Adipose tissue (tissue), 3 donors: ENCODE data around the gene NXT1. TPM values are rescaled to one million over a fixed set of nuclear protein-coding genes. Genes with fewer than 3 reads are reported as not detected.

Experiments
- H3K27ac ChIP-seq: one replicate; pipeline ENCODE4 v1.5.1; 2013; ENCODE audit warnings: low read depth, low read length
- WGBS, 3 donors: extraction: QIAGEN DNeasy Blood & Tissue Kit; methylation state at CpG; one replicate each; pipeline ENCODE4 v1.1.7; 2013; 5-methylcytosine and 5-hydroxymethylcytosine counted together
- polyA plus RNA-seq, 3 donors: library from polyadenylated mRNA; stranded (reverse); fragments of 200-250 nt; gene quantifications; one replicate each; pipeline ENCODE4 v1.2.3, GENCODE V29; 2013
- donor health status: healthy with polysubstance abuse.
- donor health status: Bipolar disorder and iron deficiency.
- donor health status: healthy.

The NXT1 gene
- polyA plus RNA-seq, 3 donors = 9.8 to 38.8 (median 27.1) TPM

DNA sequence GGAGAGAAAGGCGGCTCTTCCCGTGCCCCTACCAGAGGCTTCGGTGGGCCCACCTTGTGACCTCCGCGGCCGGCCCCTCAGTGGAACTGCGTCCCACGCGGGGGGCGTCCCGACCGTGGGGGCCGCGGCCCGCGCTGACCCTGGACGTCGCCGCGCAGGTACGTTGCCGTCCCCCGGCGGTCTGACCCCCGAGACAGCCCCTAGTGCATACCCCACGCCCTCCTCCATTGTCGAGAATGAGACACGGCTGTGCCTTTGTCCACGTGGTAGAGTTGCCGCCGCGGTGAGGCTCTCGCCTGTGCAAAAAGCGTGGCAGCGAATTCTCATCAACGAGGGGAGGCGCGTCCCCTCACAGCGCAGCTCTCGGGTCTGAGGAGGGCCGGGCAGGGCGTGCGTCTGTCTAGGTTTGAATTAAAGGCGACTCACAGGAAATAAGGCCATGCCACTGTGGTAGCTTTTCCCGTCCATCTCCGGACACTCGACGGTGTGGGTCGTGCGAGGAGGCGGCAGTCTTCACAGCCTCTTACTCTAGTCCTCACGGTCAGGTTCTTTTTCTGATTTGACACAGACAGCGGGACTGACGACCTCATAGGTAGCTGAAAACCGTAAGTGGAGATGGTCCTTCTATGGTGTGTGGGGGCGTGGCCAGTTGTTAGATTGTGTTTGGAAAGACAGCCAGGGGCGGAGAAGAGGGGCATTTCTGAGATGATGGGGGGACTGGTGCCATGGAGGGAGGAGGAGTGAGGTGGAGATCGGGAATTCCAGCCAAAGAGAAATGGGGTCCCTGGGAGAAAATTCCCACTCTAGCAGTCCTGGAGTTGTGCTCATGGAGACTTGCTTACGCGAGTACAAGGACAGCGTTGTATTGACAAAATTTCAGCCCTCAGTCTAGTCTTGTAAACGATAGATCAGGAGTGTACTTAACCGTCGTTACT lies 580 bp downstream of the NXT1 start:
- WGBS, 3 donors = 1 to 3% (median 2%) methylated on average over 59 to 64 of the region's 64 CpGs
- H3K27ac ChIP-seq = peak overlapping the region; percentile 73

DNA sequence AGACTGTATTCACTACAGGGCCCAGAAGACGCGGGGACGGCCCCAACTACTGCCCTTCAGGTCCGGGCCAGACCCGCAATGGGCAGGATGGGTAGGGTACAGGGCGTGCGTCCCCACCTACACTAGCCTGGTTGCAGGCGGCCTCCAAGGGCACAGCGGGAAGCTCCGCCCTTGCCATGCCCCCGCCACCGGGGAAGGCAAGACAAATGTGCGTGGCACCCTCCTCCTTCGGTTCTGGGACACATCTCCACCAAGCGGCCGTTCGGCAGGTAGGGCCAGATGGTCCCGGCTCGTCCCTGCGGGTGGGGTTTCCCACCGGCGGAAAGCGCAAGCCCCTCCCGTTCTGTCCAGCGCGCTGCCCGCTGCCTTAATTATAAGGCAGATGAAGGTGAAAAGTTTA lies 5.6 kb downstream of the NXT1 start:
- no peak overlapping the region for H3K27ac ChIP-seq
- 69 to 81% (median 78%) methylated on average over 27 of the region's 27 CpGs for WGBS, 3 donors

DNA sequence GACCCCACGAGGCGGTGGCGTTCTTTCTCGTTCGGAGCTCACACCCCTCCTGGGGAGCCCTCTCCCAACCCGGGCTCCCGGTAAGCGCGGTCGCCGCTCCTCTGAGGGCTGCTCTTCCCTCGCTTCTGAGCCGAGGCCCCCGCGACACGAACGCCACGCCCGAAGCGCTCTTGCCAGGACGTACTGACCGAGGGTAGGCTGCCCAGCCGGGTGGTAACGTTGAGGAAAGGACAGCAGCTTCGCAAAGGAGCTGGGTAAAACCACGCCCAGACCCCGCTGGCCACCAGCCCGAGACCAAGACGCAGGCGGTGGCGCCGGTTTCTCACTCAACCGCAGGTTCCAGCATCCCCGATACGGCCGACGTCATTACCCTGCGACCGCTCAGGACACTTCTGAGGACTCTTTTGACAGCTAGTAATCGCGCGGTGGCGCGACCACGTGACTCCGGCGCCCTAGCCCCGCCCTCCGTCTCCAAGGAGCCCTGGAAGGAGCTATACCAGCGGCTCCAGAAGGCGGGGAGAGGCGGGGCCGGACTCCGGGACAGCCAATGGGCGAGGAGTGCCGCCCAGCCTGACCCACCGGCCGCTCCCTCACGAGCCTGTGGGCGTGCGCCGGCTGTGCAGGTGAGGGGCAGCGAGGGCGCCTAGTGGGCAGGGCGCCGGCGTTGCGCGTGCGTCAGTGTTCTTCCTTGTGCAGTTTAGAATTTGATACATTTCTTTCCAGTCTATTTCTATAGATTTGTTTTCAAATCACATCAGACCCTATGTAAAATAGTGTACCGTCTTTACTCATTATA lies 7.4 kb downstream of the NXT1 start:
- WGBS, 3 donors = 0 to 1% (median 1%) methylated on average over 65 to 71 of the region's 71 CpGs
- H3K27ac ChIP-seq = peak overlapping the region; percentile 76

DNA sequence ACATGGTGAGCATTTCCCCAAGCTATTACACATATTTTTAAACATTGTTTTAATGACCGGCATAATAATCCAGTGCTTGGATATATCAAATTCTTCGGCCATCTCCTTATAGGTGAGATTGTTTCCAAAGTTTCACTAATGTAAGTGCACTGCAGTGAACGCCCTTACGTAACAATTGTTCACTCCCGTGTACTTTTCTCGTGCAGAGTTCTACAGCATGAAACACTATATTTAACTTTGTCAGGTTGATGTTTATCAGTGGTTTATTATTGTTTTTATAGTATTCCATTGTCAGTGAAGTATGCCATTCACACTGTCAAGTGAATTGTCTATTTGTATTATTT lies 7.9 kb downstream of the NXT1 start:
- H3K27ac ChIP-seq = no peak overlapping the region
- 13 to 28% (median 22%) methylated on average over 6 of the region's 6 CpGs for WGBS, 3 donors

DNA sequence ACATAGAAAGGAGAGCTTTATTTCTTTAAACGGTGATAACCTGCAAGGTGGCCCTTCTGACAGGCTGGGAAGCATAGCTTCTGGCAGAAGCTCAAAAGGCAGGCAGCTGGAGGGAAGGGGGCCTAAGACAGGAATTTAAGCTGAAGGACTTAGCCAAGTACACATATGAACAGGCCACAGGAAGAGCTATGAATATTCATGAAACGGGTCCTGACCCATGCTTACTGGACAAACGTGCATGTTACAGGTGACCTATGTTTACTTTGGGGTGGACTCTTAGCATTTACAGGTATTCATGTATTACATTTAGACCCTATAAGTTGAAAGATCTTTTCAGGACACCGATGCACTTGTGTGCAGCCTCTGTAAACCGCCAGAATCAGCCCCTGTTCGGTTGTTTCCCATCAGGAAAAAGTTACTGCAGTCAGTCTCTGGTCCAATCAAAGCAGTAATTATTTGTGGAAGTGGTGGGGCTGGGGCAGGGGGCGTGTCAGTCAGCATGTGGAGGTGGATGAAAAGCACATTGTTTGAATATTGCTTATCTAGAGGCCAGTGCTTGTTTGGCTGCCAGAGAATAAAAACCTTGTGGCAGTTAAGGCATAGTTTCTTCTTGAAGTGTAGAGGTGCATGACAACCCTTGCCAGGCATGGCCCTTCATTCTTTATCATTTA lies 8.5 kb downstream of the NXT1 start:
- no peak overlapping the region for H3K27ac ChIP-seq
- WGBS, 3 donors = 19 to 73% (median 73%) methylated on average over 7 of the region's 7 CpGs

DNA sequence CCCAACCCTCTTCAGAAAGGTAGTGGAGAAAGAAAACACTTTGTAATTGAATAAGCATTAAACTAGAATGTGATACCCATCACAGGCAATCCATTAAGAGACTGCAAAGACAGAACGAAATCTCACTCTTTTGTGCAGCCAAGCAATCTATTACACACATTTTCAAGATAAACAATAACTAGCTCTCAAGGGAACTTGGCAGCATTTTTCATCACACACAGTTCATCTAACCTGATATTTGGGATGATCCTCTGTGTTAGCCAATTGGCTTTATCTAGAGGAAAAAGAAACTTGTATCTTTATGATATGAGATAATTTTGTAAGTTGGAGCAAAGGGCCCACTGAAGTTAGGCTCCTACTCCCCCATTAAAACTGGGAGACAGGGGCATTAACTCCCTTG lies 9.9 kb downstream of the NXT1 start:
- H3K27ac ChIP-seq = no peak overlapping the region
- WGBS, 3 donors = 21 to 67% (median 50%) methylated on average over 1 of the region's 1 CpG

DNA sequence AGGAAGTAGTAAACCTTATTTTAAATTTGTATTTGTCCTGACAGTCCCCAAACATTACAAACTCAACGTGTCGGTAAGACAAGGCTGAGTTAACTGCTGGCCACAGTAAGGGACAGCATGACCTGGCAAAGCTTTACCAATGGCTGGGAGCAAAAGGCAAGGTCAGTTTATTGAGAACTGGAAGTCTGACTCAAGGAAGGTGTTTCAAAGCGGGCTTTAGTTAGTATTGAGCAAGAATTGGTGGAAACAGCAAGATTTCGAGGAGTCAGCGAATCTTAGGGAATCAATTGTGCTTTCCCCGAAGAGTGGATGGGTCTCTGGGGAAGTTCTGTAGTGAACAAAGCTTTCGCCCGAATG lies 10.5 kb downstream of the NXT1 start:
- H3K27ac ChIP-seq = peak overlapping the region; percentile 99
- 0 to 3% (median 0%) methylated on average over 8 of the region's 8 CpGs for WGBS, 3 donors

DNA sequence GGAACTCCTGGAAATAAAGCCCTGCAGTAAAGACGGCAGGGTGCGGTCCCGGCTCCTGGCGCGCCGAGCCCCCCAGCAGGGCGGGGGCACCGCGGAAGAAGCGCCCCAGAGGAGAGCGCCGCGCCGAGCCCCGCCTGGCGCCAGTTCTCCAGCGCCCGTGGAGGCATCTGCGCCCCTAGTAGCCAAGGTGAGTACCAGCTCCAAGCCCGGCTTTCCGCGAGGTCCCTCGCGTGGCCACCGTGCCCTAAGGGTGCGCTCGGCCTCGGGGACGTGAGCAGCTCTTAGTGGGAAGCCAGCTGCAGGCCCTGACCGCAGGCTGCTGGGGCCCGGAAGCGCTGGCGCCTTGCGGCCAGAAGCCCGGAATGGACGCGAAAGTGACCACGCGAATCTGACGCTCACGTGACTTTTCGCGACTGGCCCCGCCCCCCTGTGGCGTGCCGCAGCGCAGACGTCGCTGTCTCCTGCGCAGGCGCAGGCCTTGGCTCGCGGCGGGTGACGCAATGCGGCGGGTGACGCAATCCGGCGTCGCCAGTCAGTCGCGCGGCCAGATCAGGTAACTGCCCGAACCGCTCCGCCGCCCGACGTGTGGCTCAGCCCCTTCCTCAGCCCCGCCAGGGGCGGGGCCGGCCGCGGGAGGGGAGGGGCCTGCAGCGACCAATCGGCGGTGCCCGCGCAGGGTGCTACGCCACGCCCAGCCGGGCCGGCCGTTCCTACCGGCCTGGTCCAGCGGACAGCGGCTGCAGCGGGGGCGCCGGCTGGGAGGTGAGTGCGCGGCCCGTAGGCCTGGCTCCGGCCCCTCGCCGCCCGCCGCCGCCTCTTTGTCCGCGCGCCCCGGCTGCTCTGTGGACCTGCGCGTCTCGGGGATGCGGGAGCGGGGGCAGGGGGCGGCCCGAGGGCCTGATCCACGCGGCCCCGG lies 11.1 kb downstream of the NXT1 start, which contains the start of gene GZF1:
Gene GZF1 (plus strand): TSS at position 707 of the 916 bp plus-strand sequence. CDS start 2,202 bp downstream, outside the sequence.
- 0 to 1% (median 1%) methylated on average over 73 to 113 of the region's 114 CpGs for WGBS, 3 donors
- H3K27ac ChIP-seq = peak within 1 kb of the TSS; percentile 99

DNA sequence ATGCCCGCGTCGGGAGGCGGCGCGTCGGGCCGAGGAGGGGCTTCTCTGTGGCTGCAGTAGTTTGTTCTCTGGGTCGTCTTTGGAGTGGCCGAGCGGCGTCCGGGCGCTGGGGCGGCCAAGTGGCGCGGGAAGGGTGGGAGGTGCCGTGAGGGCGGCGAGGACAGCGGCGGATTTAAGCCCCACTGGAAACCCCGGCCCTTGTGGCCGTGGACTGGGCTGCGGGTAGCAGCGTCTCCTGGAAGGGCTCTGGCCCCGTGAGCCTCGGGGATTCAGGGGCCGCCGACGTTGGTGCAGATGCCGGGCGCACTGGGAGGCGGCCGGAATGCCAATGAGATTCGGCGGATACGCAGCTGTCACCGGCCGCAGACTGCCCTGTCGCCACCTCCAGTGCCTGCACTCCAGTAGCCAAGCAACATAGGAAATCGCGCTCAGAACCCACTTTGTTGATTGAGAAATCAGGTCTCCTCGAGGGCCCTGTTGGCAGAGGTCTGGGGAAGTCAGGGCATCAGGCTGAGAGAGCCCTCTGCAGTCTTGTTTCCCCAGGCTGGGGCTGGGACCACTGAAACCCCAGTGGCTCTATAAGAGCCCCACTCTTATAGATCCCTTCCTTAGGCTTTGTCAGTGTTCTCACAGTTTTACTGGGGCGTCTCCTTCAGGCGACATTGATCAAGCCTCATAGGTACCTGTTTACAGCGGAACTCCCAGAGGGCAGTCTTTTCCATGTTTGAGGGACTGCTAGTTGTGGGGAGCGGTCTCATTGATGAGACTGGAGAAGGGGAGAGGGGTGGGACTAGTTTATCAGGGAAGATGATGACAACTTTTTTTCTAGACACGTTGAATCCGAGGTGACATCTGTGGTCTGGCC lies 12.0 kb downstream of the NXT1 start:
- H3K27ac ChIP-seq = peak overlapping the region; percentile 77
- 2 to 5% (median 4%) methylated on average over 46 to 50 of the region's 50 CpGs for WGBS, 3 donors

DNA sequence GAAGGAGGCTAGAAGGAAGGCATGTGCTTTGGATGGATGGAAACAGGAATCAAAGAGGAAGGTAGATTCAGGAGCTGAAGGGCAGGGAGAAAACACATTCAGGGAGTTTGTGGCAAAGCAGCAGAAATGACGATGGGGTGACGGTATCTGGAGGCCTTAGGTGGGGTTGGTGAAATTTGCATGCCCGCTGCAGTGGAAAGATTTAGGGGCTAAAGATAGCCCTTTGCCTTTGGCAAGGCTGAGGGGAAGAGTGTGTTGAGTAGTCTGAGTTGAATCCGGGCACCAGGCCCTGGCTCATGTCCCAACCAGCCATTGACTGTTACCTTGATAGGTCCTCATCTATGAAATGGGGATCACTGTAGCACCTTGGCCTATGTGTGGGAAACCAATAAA lies 12.7 kb downstream of the NXT1 start:
- WGBS, 3 donors = 57 to 74% (median 60%) methylated on average over 4 of the region's 4 CpGs
- H3K27ac ChIP-seq = no peak overlapping the region

DNA sequence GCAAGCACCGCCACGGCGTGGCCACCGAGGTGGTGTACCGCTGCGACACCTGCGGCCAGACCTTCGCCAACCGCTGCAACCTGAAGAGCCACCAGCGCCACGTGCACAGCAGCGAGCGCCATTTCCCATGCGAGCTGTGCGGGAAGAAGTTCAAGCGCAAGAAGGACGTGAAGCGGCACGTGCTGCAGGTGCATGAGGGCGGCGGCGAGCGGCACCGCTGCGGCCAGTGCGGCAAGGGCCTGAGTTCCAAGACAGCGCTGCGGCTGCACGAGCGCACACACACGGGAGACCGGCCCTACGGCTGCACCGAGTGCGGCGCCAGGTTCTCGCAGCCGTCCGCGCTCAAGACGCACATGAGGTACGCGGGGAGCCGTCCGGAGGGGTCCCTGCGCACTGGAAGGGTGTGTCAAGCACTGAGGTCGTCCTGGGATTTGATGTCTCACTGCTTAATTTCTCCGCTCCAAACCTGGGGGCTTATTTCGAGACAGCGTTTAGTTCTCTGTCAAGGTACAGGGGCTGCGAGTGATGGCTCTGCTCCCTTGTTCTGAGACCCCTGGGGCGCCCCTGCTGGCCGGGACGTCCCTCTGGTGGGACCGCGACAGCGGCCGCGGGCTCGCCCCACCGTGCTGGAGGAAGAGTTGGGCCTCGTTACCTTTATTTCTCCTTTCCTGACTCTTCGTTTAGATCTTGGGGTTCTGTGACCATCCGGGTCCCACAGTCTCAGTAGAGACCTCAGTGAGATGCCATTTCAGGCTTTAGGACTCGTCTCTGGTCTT lies 15.0 kb downstream of the NXT1 start:
- H3K27ac ChIP-seq = no peak overlapping the region
- WGBS, 3 donors = 95 to 96% (median 96%) methylated on average over 65 of the region's 65 CpGs

DNA sequence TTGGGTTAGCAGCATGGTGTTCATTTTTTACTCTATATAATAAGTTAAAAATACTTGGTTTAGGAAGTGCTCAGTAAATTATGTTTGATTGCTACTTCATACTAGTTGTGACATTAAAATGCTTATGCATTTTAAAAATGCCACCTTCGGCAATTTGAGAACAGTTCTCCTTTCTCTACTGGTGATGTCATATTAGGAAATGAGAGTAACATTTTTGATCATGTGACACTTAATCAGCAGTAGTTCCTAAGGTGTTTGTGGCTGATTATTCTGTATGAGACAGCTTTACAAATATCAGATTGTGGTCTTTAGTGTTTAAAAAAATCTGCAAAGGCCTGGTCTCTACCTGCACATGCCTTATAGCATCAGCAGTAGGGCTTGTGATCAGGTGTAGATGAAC lies 15.8 kb downstream of the NXT1 start:
- WGBS, 3 donors = 25 to 33% (median 29%) methylated on average over 1 of the region's 1 CpG
- no peak overlapping the region for H3K27ac ChIP-seq

DNA sequence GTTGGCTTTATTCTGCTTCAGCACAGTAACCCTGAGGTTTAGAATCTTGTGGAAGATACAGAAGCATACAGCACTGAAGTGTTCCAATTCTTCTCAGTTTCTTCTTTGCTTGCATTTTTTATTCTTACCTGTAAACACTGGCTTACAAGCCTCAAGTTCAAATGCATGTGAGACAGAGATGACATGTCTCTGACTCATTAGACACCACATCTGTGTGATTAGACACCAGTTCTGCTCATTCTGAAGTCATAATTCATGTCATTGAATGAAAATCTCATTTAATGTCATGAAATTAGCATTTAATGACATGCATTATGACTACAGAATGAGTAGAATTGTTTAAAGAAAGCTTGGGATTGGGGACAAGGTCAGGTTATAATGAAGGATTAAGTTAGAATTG lies 17.2 kb downstream of the NXT1 start:
- no peak overlapping the region for H3K27ac ChIP-seq

DNA sequence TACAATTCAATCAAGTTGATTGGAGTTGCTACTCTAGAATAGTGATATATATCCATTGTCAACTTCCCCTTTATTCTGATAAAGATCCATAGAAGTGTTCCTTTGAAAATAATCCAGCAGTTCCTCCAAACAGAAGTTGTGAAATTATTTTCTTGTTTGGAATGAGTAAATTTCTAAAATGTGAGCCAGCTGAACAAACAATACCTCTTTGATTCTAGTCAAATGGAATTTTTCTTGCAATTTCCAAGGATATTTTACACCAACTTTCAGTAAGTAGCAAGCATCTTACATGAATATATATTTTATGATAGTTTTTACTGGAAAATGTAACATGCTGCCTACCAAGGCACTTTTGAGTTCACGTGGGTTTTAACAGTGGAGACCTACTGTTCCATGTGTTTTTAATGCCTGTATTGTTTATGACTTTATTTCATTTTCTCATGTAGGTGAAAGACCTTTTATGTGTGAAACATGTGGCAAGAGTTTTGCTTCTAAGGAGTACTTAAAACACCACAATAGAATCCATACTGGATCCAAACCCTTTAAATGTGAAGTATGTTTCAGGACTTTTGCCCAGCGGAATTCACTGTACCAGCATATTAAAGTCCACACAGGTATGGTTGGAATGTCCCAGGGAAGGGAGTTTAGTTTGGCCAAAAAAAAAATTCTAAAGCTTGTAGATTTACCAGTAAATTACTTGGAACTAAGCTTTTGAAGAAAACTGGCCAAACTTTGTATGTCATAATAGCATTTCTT lies 17.9 kb downstream of the NXT1 start:
- H3K27ac ChIP-seq = no peak overlapping the region
- 88 to 94% (median 89%) methylated on average over 2 of the region's 2 CpGs for WGBS, 3 donors

DNA sequence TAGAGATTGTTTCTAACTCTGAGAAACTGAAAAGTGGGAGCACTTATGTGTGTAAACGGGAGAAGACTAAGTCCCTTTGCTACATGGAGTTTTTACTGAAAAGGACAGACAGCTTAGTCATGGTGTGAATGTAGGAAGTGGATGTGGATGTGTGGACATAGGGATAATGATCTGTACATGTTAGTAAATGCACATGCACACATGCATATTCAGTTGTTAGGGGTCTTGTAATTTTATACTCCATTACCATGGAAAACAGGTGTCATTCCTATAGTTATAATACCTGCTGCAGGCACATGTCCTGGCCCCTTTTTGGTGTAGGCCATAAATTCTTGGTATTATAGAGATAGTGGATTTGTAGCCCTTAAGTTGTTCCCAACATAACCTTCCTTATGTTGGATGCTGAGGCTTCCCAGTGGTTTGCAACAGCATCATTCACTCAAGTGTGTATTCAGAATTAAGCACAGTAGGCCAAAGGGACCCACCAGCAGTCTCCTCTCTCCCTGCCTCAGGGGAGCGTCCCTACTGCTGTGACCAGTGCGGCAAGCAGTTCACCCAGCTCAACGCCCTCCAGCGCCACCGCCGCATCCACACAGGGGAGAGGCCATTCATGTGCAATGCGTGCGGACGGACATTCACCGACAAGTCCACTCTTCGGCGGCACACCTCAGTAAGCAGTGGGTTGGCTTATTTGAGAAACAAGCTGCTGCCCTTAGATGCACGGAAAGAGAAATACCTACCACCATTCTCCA lies 18.7 kb downstream of the NXT1 start:
- H3K27ac ChIP-seq = no peak overlapping the region
- WGBS, 3 donors = 93 to 96% (median 95%) methylated on average over 14 of the region's 14 CpGs
